Common myeloid progenitor, CD34-positive (primary cell): ENCODE results near the gene LRRC45.

Source experiments
- CTCF ChIA-PET: fragments of 350-600 bp; sonication (Branson Sonifier 250); formaldehyde crosslinking; loops from one replicate; lab custom pipeline; 2021; ENCODE audit warnings: antibody characterized with exemption; lab: Charles Lee
- POLR2A ChIA-PET: fragments of 350-600 bp; sonication (Branson Sonifier 250); formaldehyde crosslinking; loops from one replicate; lab custom pipeline; 2021; ENCODE audit warnings: antibody characterized with exemption; lab: Charles Lee
- DNase-seq, 3 donors: peaks; one replicate each; pipeline versions ENCODE4 v3.0.0 to v3.0.0-alpha.2; 2013
- H3K27ac ChIP-seq, 2 experiments: 1 replicate in 1 of 2; 2 replicates in 1 of 2; pipeline ENCODE4 v1.7.0; 2013; ENCODE audit warnings: inconsistent platforms in 2 of 2, low read length in 2 of 2, mild to moderate bottlenecking in 2 of 2, low read depth in 1 of 2, moderate library complexity in 1 of 2; ENCODE audit not compliant: severe bottlenecking in 2 of 2, insufficient read depth in 1 of 2, poor library complexity in 1 of 2
- H3K27me3 ChIP-seq, 5 experiments: replicated peaks in 2 of 5; 1 replicate in 3 of 5; 2 replicates in 2 of 5; pipeline versions ENCODE4 v1.6.1 to v1.7.0; 2013; ENCODE audit warnings: low read length in 4 of 5, mild to moderate bottlenecking in 2 of 5, moderate library complexity in 2 of 5, inconsistent platforms in 1 of 5; ENCODE audit not compliant: insufficient read depth in 5 of 5, control insufficient read depth in 4 of 5
- H3K36me3 ChIP-seq, 4 experiments: 1 replicate in 2 of 4; 2 replicates in 2 of 4; pipeline versions ENCODE4 v1.6.1 to v1.7.0; 2013; ENCODE audit warnings: low read length in 3 of 4, control low read depth in 1 of 4, mild to moderate bottlenecking in 1 of 4; ENCODE audit not compliant: control insufficient read depth in 4 of 4, insufficient read depth in 4 of 4
- H3K4me1 ChIP-seq, 4 experiments: 1 replicate in 3 of 4; 2 replicates in 1 of 4; pipeline versions ENCODE4 v1.6.1 to v1.7.1; 2013; ENCODE audit warnings: low read length in 3 of 4, mild to moderate bottlenecking in 3 of 4, control low read depth in 1 of 4, inconsistent platforms in 1 of 4, moderate library complexity in 1 of 4; ENCODE audit not compliant: control insufficient read depth in 4 of 4, insufficient read depth in 4 of 4; ENCODE audit errors: control extremely low read depth in 1 of 4
- H3K4me3 ChIP-seq, 7 experiments: 1 replicate in 4 of 7; 2 replicates in 3 of 7; pipeline versions ENCODE4 v1.5.1 to v1.7.0; 2013; ENCODE audit warnings: mild to moderate bottlenecking in 7 of 7, low read length in 6 of 7, moderate library complexity in 6 of 7, inconsistent platforms in 2 of 7, low read depth in 2 of 7, control low read depth in 1 of 7; ENCODE audit not compliant: insufficient read depth in 4 of 7, control insufficient read depth in 1 of 7; ENCODE audit errors: extremely low read depth in 1 of 7
- H3K9me3 ChIP-seq, 5 experiments: 1 replicate in 4 of 5; 2 replicates in 1 of 5; pipeline versions ENCODE4 v1.6.1 to v1.7.1; 2013; ENCODE audit warnings: low read length in 4 of 5, mild to moderate bottlenecking in 2 of 5, inconsistent platforms in 1 of 5, low read depth in 1 of 5, moderate library complexity in 1 of 5; ENCODE audit not compliant: control insufficient read depth in 4 of 5, insufficient read depth in 2 of 5; ENCODE audit errors: control extremely low read depth in 1 of 5
- WGBS: methylation state at CpG from one replicate; pipeline ENCODE4 v1.1.5; 2013; ENCODE audit not compliant: insufficient coverage; 5-methylcytosine and 5-hydroxymethylcytosine counted together

Gene LRRC45

DNA sequence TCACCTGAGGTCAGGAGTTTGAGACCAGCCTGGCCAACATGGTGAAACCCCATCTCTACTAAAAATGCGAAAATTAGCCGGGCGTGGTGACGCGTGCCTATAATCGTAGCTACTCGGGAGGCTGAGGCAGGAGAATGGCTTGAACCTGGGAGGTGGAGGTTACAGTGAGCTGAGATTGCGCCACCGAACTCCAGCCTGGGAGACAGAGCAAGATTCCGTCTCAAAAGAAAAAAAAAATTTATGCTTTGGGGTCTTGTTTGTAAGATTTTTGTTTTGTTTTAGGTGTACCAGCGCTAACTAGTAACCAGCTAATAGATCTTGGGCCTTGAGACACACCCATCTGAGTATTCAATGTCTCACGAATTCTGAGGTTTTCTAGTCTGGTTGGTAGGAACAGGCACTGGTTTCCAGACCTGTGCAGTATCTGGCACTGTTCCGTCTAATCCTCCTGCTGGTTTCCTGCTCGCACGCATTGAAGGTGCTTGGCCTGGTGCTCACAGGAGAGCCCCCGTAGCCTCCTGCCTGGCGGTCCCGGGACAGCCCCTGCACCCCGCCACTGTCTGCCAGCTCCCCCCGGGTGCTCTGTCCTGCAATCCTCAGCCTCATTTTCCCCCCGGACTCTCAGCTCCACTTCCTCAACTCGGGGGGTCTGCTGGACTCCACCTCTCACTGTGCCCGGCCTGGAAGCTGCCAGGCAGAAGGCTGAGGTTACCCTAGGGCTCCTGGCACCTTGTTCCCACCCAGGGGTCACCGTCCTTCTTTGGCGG lies 53.1 kb downstream of the LRRC45 start:
- 89% methylated on average over 25 of the region's 25 CpGs for WGBS
- Histone ChIP-seq H3K4me3 (no peak overlapping the region), H3K4me1 (no peaks in the 10 kb centered on the region), H3K27ac (no peak overlapping the region), H3K9me3 (no peaks in the 10 kb centered on the region), H3K27me3 (no peaks in the 10 kb centered on the region), H3K36me3 (peaks cover 0 to 37% (median 18%) of the 10 kb centered on the region in 4 experiments)
- ChIA-PET POLR2A (interaction anchor here (0.5 kb wide), 1 partner anchor 180 kb away, joined by 4 read pairs; no protein-coding TSS in a partner anchor), CTCF (interaction anchor here (1.3 kb wide), 1 partner anchor 37 kb away, joined by 4 read pairs; no protein-coding TSS in a partner anchor)
- no peak for DNase-seq

GRCh38 chr17:82076785-82077591 lies 53.9 kb downstream of the LRRC45 start:
- 97% methylated on average over 20 of the region's 21 CpGs for WGBS
- no peaks in the 10 kb centered on the region for H3K27me3 ChIP-seq
- ChIA-PET POLR2A (interaction anchor here (0.5 kb wide), 1 partner anchor 180 kb away, joined by 4 read pairs; no protein-coding TSS in a partner anchor), CTCF (interaction anchor here (1.3 kb wide), 1 partner anchor 36 kb away, joined by 4 read pairs; no protein-coding TSS in a partner anchor)
- no peaks in the 10 kb centered on the region for H3K9me3 ChIP-seq
- DNase-seq = no peak
- H3K4me1 ChIP-seq = no peaks in the 10 kb centered on the region
- H3K27ac ChIP-seq = no peak overlapping the region
- H3K36me3 ChIP-seq = peaks cover 0 to 44% (median 24%) of the 10 kb centered on the region in 4 experiments
- no peak overlapping the region for H3K4me3 ChIP-seq

- no peaks in the 10 kb centered on the region for H3K27me3 ChIP-seq
- 92% methylated on average over 23 of the region's 28 CpGs for WGBS
- H3K27ac ChIP-seq = no peak overlapping the region
- H3K36me3 ChIP-seq = peaks cover 0 to 52% (median 32%) of the 10 kb centered on the region in 4 experiments
- CTCF ChIA-PET = no interaction called here
- no peak overlapping the region for H3K4me3 ChIP-seq
- no peaks in the 10 kb centered on the region for H3K9me3 ChIP-seq
- no peaks in the 10 kb centered on the region for H3K4me1 ChIP-seq
- no peak for DNase-seq
- POLR2A ChIA-PET = no interaction called here
Observed at GRCh38 chr17:82077617-82078358, 54.7 kb downstream of the LRRC45 start.

DNA sequence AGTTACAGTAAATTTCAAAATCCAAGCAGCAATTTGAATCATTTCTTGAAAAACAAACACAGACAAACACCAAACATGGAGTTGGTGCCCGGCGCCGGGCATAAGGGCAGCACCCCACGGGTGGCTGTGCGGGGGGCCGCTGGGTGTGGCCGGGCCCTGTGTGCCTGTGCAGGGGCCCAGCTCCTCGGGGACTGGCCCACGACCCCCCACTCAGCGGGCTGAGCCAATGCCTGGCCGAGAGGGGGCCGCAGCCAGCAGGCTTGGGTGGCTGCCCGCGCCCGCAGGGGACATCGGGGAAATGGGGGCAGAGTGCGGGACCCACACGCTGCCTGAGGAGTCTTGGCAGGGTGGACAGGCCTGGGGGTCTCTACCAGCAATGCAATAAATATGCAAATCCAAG lies 55.3 kb downstream of the LRRC45 start:
- Histone ChIP-seq H3K9me3 (no peaks in the 10 kb centered on the region), H3K4me1 (no peaks in the 10 kb centered on the region), H3K4me3 (no peak overlapping the region), H3K36me3 (peaks cover 2 to 58% (median 37%) of the 10 kb centered on the region in 4 experiments), H3K27me3 (no peaks in the 10 kb centered on the region), H3K27ac (no peak overlapping the region)
- POLR2A ChIA-PET = no interaction called here
- WGBS = 99% methylated on average over 15 of the region's 18 CpGs
- CTCF ChIA-PET = no interaction called here
- DNase-seq = no peak

- H3K4me3 ChIP-seq = no peak overlapping the region
- no peaks in the 10 kb centered on the region for H3K9me3 ChIP-seq
- no peak overlapping the region for H3K27ac ChIP-seq
- ChIA-PET POLR2A (no interaction called here), CTCF (no interaction called here)
- peaks cover 3 to 66% (median 44%) of the 10 kb centered on the region in 4 experiments for H3K36me3 ChIP-seq
- WGBS = 96% methylated on average over 40 of the region's 47 CpGs
- DNase-seq = no peak
- no peaks in the 10 kb centered on the region for H3K27me3 ChIP-seq
- H3K4me1 ChIP-seq = no peaks in the 10 kb centered on the region
Observed at GRCh38 chr17:82079001-82079677, 56.0 kb downstream of the LRRC45 start.

- no peak overlapping the region for H3K27ac ChIP-seq
- 96% methylated on average over 31 of the region's 36 CpGs for whole genome bisulfite sequencing
- DNase-seq = no peak
- H3K9me3 ChIP-seq = no peaks in the 10 kb centered on the region
- H3K27me3 ChIP-seq = no peaks in the 10 kb centered on the region
- no peaks in the 10 kb centered on the region for H3K4me1 ChIP-seq
- ChIA-PET POLR2A (interaction anchor here (0.6 to 1.4 kb wide), 3 partner anchors 10 to 324 kb away, joined by 3 to 5 read pairs (median 3); partner anchors contain the start of gene FASN), CTCF (interaction anchor here (1.6 kb wide), 1 partner anchor 18 kb away, joined by 4 read pairs; no protein-coding TSS in a partner anchor)
- no peak overlapping the region for H3K4me3 ChIP-seq
- H3K36me3 ChIP-seq = peaks cover 3 to 76% (median 52%) of the 10 kb centered on the region in 4 experiments
Observed at GRCh38 chr17:82080048-82080788, 57.1 kb downstream of the LRRC45 start.
